ES-I3 (cell line): ENCODE measurements around the gene SYT7.

Source experiments
- H3K36me3 ChIP-seq: 2 replicates; pipeline ENCODE4 v1.6.1; 2013; ENCODE audit warnings: mild to moderate bottlenecking, low read length, control low read depth, moderate library complexity; ENCODE audit not compliant: insufficient read depth
- H3K4me1 ChIP-seq: 2 replicates; pipeline ENCODE4 v1.6.1; 2013; ENCODE audit warnings: mild to moderate bottlenecking, control low read depth, low read length; ENCODE audit not compliant: insufficient read depth
- H3K9ac ChIP-seq: 2 replicates; pipeline ENCODE4 v1.6.1; 2013; ENCODE audit warnings: low read depth, mild to moderate bottlenecking, low read length, moderate library complexity
- H3K9me3 ChIP-seq: 2 replicates; pipeline ENCODE4 v1.6.1; 2013; ENCODE audit warnings: mild to moderate bottlenecking, low read length, moderate library complexity; ENCODE audit not compliant: control insufficient read depth, insufficient read depth

SYT7 gene

GRCh38 chr11:61509043-61510029 lies 71.5 kb downstream of the SYT7 start:
- Histone ChIP-seq H3K36me3 (no peaks in the 10 kb centered on the region), H3K4me1 (peaks cover 33% of the 10 kb centered on the region), H3K9ac (peak overlapping the region; percentile 46; the same call in 1 of the 2 replicates), H3K9me3 (no peaks in the 10 kb centered on the region)

- Histone ChIP-seq H3K9me3 (no peaks in the 10 kb centered on the region), H3K4me1 (peaks cover 24% of the 10 kb centered on the region), H3K36me3 (no peaks in the 10 kb centered on the region), H3K9ac (peak within 1 kb of the TSS; percentile 69; the same call in 1 of the 2 replicates)
These were observed 72.7 kb downstream of the SYT7 start, which contains the start of gene LRRC10B for GRCh38 chr11:61507962-61508861. TSS of gene LRRC10B (plus strand) at chr11:61508749. CDS start at chr11:61508999, 250 bp downstream.

DNA sequence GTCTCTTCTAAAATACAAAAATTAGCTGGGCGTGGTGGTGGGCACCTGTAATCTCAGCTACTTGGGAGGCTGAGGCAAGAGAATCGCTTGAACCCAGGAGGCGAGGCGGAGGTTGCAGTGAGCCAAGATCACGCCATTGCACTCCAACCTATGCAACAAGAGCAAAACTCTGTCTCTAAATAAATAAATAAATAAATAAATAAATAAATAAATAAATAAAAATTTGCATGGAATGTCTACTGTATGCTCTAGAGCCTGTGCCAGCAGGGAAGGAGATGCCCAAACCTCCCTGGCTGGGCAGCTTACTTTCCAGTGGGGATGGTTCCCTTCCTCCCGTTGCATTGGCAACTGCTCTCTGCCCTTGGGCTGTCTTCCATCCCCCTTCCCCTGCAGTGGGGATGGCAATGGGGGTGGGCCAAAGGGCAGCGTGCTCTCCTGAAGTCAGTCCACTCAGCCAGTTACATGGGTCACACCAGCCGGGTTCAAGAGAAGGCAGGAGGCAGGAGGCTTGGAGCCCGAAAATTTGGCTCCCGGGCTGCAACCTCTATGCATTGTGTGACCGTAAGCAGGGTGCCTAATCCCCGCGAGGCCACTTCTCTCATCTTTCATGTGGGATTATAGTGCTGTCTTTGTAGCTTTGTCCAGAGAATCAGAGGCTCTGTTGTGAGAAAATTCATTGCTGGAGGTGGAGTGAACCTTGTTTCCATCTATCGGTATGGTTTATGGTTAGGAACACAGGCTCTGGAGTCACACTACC lies 73.7 kb downstream of the SYT7 start:
- Histone ChIP-seq H3K36me3 (no peaks in the 10 kb centered on the region), H3K9ac (peak overlapping the region; percentile 69; the same call in 1 of the 2 replicates), H3K4me1 (peaks cover 20% of the 10 kb centered on the region), H3K9me3 (no peaks in the 10 kb centered on the region)

DNA sequence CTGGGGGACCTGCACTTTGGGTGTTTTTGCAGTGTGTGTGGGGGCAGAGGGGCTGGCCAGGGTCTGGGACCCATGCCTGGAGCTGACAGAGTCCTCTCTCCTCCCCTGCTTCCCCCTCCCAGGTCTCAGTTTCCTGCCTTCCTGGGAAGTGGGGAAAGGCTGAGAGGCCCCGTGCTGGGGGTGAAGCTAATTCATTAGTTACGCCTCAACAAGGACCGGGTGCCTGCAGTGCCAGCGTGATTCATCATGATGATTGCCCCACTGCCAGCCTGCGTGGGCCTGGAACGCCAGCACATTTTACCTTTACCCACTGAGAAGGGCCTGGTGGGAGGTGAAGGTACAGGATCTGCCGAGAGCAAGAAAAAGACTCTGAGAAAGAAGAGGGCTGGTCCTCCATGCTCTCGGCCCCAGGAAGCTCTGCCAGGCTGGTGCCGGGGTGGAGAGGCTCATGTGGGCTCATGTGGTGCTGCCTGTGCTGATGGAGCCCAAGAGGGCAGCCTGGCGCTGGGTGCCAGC lies 75.2 kb downstream of the SYT7 start:
- H3K9ac ChIP-seq, result no peak overlapping the region
- no peaks in the 10 kb centered on the region for H3K36me3 ChIP-seq
- H3K4me1 ChIP-seq, result peaks cover 20% of the 10 kb centered on the region
- no peaks in the 10 kb centered on the region for H3K9me3 ChIP-seq

GRCh38 chr11:61505106-61505505 lies 75.8 kb downstream of the SYT7 start:
- Histone ChIP-seq H3K4me1 (peaks cover 24% of the 10 kb centered on the region), H3K9me3 (no peaks in the 10 kb centered on the region), H3K36me3 (no peaks in the 10 kb centered on the region), H3K9ac (no peak overlapping the region)

GRCh38 chr11:61503135-61503770 lies 77.6 kb downstream of the SYT7 start:
- no peaks in the 10 kb centered on the region for H3K36me3 ChIP-seq
- H3K9ac ChIP-seq, result no peak overlapping the region
- no peaks in the 10 kb centered on the region for H3K9me3 ChIP-seq
- peaks cover 28% of the 10 kb centered on the region for H3K4me1 ChIP-seq

DNA sequence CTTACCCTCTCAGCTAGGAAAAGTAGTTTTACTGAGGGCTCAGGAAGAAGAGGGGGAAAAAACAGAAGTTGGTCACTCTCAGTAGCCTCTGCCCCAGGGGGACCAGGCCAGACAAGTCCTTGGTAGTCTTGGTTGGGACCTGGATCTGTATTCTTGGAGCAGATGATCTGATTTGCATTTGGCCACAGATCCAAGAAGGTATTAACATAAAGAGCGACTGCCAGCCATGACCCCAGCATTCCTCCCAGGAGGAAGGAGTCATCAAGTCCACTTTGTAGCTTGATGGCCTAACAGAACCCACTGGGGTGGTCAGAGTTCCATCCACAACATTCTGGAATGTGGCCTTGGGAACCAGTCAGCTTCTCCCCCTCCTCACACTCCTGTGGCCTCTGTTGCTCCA lies 78.4 kb downstream of the SYT7 start:
- Histone ChIP-seq H3K9ac (no peak overlapping the region), H3K4me1 (peaks cover 26% of the 10 kb centered on the region), H3K9me3 (no peaks in the 10 kb centered on the region), H3K36me3 (no peaks in the 10 kb centered on the region)

DNA sequence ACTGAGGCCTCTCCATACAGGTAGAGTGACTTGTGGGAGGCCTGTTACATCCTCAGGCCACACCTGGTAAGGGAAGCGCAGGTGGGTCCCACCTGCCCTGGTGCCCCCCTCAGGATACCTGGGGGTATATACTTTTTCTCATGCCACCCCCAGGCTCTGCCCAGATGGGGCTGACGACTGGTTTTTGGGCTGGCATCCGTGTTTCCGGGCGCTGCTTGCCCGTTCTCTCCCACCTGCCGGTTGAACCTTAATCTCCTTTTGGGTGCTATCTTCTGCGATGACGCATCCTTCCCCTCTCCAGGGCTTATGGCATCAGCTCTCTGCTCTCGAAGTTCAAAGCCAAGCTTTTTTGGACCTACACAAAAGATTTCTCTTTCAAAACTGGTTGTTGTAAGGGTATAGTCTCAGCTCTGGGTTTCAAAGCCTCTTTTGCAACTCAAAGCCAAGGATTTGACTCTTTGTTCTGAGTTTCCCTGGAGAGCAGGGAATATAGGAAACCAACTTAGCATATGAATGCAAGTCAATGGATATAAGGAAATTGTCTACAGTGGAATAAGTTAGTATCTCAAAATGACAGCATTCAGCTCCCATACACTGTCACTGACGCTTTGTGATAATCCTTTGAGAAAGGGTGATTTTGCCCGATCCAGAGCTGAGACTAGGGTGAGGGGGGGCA lies 80.9 kb downstream of the SYT7 start:
- peaks cover 22% of the 10 kb centered on the region for H3K4me1 ChIP-seq
- H3K9me3 ChIP-seq, result no peaks in the 10 kb centered on the region
- H3K9ac ChIP-seq, result peak overlapping the region; percentile 23; the same call in 1 of the 2 replicates
- H3K36me3 ChIP-seq, result no peaks in the 10 kb centered on the region

DNA sequence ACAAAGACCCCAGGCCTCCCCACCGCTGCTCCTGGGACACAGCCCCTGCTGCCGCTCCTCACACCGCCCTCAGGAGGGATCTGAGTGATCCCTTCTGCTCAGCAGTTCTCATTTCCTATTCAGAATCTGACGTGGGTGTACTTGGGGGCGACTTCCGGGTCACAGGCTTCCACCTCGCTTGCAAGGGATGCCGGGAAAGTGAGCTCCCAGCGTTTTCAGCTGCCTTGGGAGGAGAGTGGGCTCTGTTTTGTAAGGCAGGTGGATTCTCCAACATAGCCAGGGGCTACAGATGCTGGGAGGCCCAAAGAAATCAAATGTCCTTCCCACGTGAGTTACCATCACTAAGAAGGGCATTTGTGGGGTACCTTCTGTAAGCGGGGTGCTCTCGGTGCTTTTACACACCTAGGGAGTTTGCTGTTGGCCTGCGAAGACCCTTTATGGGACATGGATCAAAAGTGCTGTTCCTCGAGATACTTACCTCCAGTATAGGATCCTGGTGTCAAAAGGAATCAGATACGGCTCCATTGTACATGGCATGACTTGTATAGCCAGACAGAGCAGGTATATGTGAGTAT lies 82.0 kb downstream of the SYT7 start:
- H3K4me1 ChIP-seq, result peaks cover 22% of the 10 kb centered on the region

GRCh38 chr11:61497876-61498275 lies 83.0 kb downstream of the SYT7 start:
- H3K9ac ChIP-seq, result no peak overlapping the region
- no peaks in the 10 kb centered on the region for H3K36me3 ChIP-seq
- no peaks in the 10 kb centered on the region for H3K9me3 ChIP-seq
- peaks cover 16% of the 10 kb centered on the region for H3K4me1 ChIP-seq

More for the DNA sequence above, 82.0 kb downstream of the SYT7 start:
- no peaks in the 10 kb centered on the region for H3K36me3 ChIP-seq
- no peaks in the 10 kb centered on the region for H3K9me3 ChIP-seq
- H3K9ac ChIP-seq, result no peak overlapping the region

DNA sequence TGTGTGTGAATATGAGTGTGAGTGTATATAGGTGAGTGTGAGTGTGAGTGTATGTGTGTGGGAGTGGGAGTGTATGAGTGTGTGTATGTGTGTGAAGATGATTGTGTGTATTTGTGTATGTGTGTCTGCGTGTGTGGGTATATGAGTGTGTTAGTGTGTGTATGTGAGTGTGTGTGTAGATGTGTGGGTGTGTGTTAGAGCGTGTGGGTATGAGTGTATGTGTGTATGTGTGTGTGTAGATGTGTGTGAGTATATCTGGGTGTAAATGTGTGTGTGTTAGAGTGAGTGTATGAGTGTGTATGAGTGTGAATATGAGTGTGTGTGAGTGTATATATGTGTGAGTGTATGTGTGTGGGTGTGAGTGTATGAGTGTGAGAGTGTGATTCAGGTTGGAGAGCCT lies 83.4 kb downstream of the SYT7 start:
- Histone ChIP-seq H3K9ac (no peak overlapping the region), H3K4me1 (peaks cover 13% of the 10 kb centered on the region), H3K36me3 (no peaks in the 10 kb centered on the region), H3K9me3 (no peaks in the 10 kb centered on the region)

GRCh38 chr11:61496602-61497400 lies 84.1 kb downstream of the SYT7 start:
- no peaks in the 10 kb centered on the region for H3K36me3 ChIP-seq
- peaks cover 13% of the 10 kb centered on the region for H3K4me1 ChIP-seq
- no peaks in the 10 kb centered on the region for H3K9me3 ChIP-seq
- H3K9ac ChIP-seq, result no peak overlapping the region
